H1 (cell line): Measurements from ENCODE around the gene AKTIP. TPM values are rescaled to one million over a fixed set of nuclear protein-coding genes. Genes with fewer than 3 reads are reported as not detected.

Experiments used
- CTCF ChIA-PET: fragments of 300-600 bp; sonication (Branson Sonifier 250); formaldehyde crosslinking; loops from one replicate; lab custom pipeline; 2021; ENCODE audit not compliant: partially characterized antibody; lab: Charles Lee
- POLR2A ChIA-PET: fragments of 300-600 bp; sonication (Branson Sonifier 250); formaldehyde crosslinking; loops from one replicate; lab custom pipeline; 2021; ENCODE audit warnings: inconsistent platforms; ENCODE audit not compliant: partially characterized antibody; lab: Charles Lee
- DNase-seq, 2 experiments: peaks; one replicate each; pipeline versions ENCODE4 v3.0.0 to v3.0.0-alpha.2; 2010 to 2022; ENCODE audit warnings: low spot score in 2 of 2, low read depth in 1 of 2, mixed read lengths in 1 of 2
- FAIRE-seq: peaks from 2 replicates; lab custom pipeline; 2011; peaks lifted over from hg19 to GRCh38; lab: Jason Lieb, UNC
- H2AFZ ChIP-seq: 2 replicates; pipeline ENCODE4 v1.8.1; 2012; ENCODE audit warnings: low read length, inconsistent platforms
- H2AK5ac ChIP-seq: 2 replicates; pipeline ENCODE4 v1.6.1; 2013; ENCODE audit warnings: low read depth, low read length
- H2BK120ac ChIP-seq: replicated peaks from 2 replicates; pipeline ENCODE3; 2013; ENCODE audit warnings: low read depth, low read length, inconsistent platforms
- H2BK12ac ChIP-seq: 2 replicates; pipeline ENCODE4 v1.6.1; 2013; ENCODE audit warnings: low read depth, low read length
- H2BK15ac ChIP-seq: 2 replicates; pipeline ENCODE4 v1.6.1; 2013; ENCODE audit warnings: low read length
- H2BK20ac ChIP-seq: 2 replicates; pipeline ENCODE4 v1.6.1; 2013; ENCODE audit warnings: low read length
- H2BK5ac ChIP-seq: 2 replicates; pipeline ENCODE4 v1.6.1; 2013; ENCODE audit warnings: low read depth, low read length
- H3K14ac ChIP-seq: 2 replicates; pipeline ENCODE4 v1.6.1; 2013; ENCODE audit warnings: inconsistent platforms; ENCODE audit not compliant: insufficient read length
- H3K18ac ChIP-seq: 2 replicates; pipeline ENCODE4 v1.6.1; 2013; ENCODE audit warnings: low read length; ENCODE audit errors: extremely low read depth
- H3K23ac ChIP-seq: 2 replicates; pipeline ENCODE4 v1.6.1; 2013; ENCODE audit warnings: inconsistent platforms; ENCODE audit not compliant: insufficient read length
- H3K23me2 ChIP-seq: 2 replicates; pipeline ENCODE4 v1.6.1; 2013; ENCODE audit warnings: low read depth, low read length
- H3K27ac ChIP-seq: 2 replicates; pipeline ENCODE4 v1.6.1; 2011; ENCODE audit warnings: low read depth, low read length, inconsistent platforms
- H3K27me3 ChIP-seq, 4 experiments: replicated peaks in 1 of 4; 1 replicate in 1 of 4; 2 replicates in 3 of 4; pipeline versions ENCODE4 v1.6.1 to v1.8.1; 2011 to 2013; ENCODE audit warnings: low read length in 3 of 4, mild to moderate bottlenecking in 3 of 4, inconsistent platforms in 2 of 4, mixed read lengths in 2 of 4, moderate library complexity in 1 of 4; ENCODE audit not compliant: control insufficient read depth in 3 of 4, insufficient read depth in 3 of 4; ENCODE audit errors: extremely low read depth in 1 of 4
- H3K36me3 ChIP-seq, 4 experiments: 2 replicates each; pipeline versions ENCODE4 v1.6.1 to v1.8.1; 2011 to 2013; ENCODE audit warnings: mild to moderate bottlenecking in 4 of 4, low read length in 3 of 4, moderate library complexity in 2 of 4, control low read depth in 1 of 4, inconsistent platforms in 1 of 4; ENCODE audit not compliant: insufficient read depth in 4 of 4, control insufficient read depth in 2 of 4
- H3K4ac ChIP-seq: replicated peaks from 2 replicates; pipeline ENCODE3; 2013; ENCODE audit warnings: low read length, low read depth, mixed read lengths, inconsistent platforms; ENCODE audit not compliant: insufficient read length
- H3K4me1 ChIP-seq, 4 experiments: replicated peaks in 1 of 4; 1 replicate in 1 of 4; 2 replicates in 3 of 4; pipeline versions ENCODE4 v1.6.1 to v1.8.1; 2011 to 2013; ENCODE audit warnings: low read length in 3 of 4, inconsistent platforms in 2 of 4, mixed read lengths in 1 of 4; ENCODE audit not compliant: insufficient read depth in 4 of 4, control insufficient read depth in 3 of 4
- H3K4me2 ChIP-seq, 2 experiments: 2 replicates each; pipeline versions ENCODE4 v1.6.1 to v1.8.1; 2011 to 2013; ENCODE audit warnings: low read depth in 2 of 2, low read length in 2 of 2, control low read depth in 1 of 2, inconsistent platforms in 1 of 2, mild to moderate bottlenecking in 1 of 2; ENCODE audit not compliant: insufficient read depth in 1 of 2
- H3K4me3 ChIP-seq, 4 experiments: fragments of 200-600, 300-600 bp in 1 of 4; sonication (generic), shearing (Covaris generic), sonication (Bioruptor Twin) in 1 of 4; 2 replicates each; pipeline versions ENCODE4 v1.5.1 to v1.8.1; 2011 to 2016; ENCODE audit warnings: low read length in 4 of 4, low read depth in 3 of 4, control low read depth in 2 of 4, inconsistent platforms in 2 of 4, mild to moderate bottlenecking in 2 of 4, mixed read lengths in 1 of 4, moderate library complexity in 1 of 4; ENCODE audit not compliant: insufficient read depth in 2 of 4; ENCODE audit errors: extremely low read depth in 1 of 4
- H3K56ac ChIP-seq: replicated peaks from 2 replicates; pipeline ENCODE3; 2013; ENCODE audit warnings: low read depth, mild to moderate bottlenecking, mixed read lengths, low read length, inconsistent platforms; ENCODE audit not compliant: insufficient read length
- H3K79me1 ChIP-seq: 2 replicates; pipeline ENCODE4 v1.6.1; 2013; ENCODE audit warnings: low read depth, low read length, control low read depth
- H3K79me2 ChIP-seq, 2 experiments: 2 replicates each; pipeline versions ENCODE4 v1.6.1 to v1.8.1; 2012 to 2013; ENCODE audit warnings: low read length in 2 of 2, mild to moderate bottlenecking in 2 of 2, inconsistent platforms in 1 of 2; ENCODE audit not compliant: insufficient read depth in 2 of 2, control insufficient read depth in 1 of 2
- H3K9ac ChIP-seq, 4 experiments: replicated peaks in 1 of 4; 1 replicate in 1 of 4; 2 replicates in 3 of 4; pipeline versions ENCODE4 v1.6.1 to v1.8.1; 2011 to 2013; ENCODE audit warnings: low read depth in 3 of 4, low read length in 3 of 4, control low read depth in 2 of 4, mild to moderate bottlenecking in 2 of 4, moderate library complexity in 2 of 4, inconsistent platforms in 1 of 4; ENCODE audit errors: extremely low read depth in 1 of 4
- H3K9me3 ChIP-seq, 2 experiments: 2 replicates each; pipeline versions ENCODE4 v1.6.1 to v1.8.1; 2012 to 2013; ENCODE audit warnings: mild to moderate bottlenecking in 2 of 2, moderate library complexity in 2 of 2, control low read depth in 1 of 2, inconsistent platforms in 1 of 2, low read depth in 1 of 2, low read length in 1 of 2, mixed read lengths in 1 of 2; ENCODE audit not compliant: insufficient read depth in 2 of 2
- H4K20me1 ChIP-seq, 2 experiments: replicated peaks in 1 of 2; 2 replicates each; pipeline versions ENCODE3 to v1.8.1; 2011 to 2013; ENCODE audit warnings: inconsistent platforms in 2 of 2, low read length in 2 of 2, mild to moderate bottlenecking in 1 of 2; ENCODE audit not compliant: insufficient read depth in 2 of 2, control insufficient read depth in 1 of 2
- H4K5ac ChIP-seq: 2 replicates; pipeline ENCODE4 v1.6.1; 2013; ENCODE audit warnings: low read length, low read depth, mixed read lengths, inconsistent platforms; ENCODE audit not compliant: insufficient read length
- H4K8ac ChIP-seq: 2 replicates; pipeline ENCODE4 v1.8.0; 2013; ENCODE audit warnings: mild to moderate bottlenecking, moderate library complexity, low read length, inconsistent platforms; ENCODE audit not compliant: insufficient read depth; ENCODE audit errors: extremely low read depth
- H4K91ac ChIP-seq: replicated peaks from 2 replicates; pipeline ENCODE3; 2013; ENCODE audit warnings: low read length, mixed read lengths, inconsistent platforms; ENCODE audit not compliant: insufficient read length
- GABPA ChIP-seq: IDR thresholded peaks from 2 replicates; pipeline ENCODE4 v1.6.1; 2011; ENCODE audit warnings: mild to moderate bottlenecking, low read length, moderate library complexity, borderline replicate concordance; ENCODE audit not compliant: insufficient read depth
- JUND ChIP-seq: IDR thresholded peaks from 2 replicates; pipeline ENCODE4 v1.6.1; 2011; ENCODE audit warnings: mild to moderate bottlenecking, improper control_type of control experiment, low read length
- POLR2AphosphoS5 ChIP-seq: IDR thresholded peaks from 2 replicates; pipeline ENCODE4 v1.6.1; 2011; ENCODE audit warnings: low read depth, low read length
- SIN3A ChIP-seq, 2 experiments: IDR thresholded peaks in 1 of 2; conservative IDR thresholded peaks in 1 of 2; 2 replicates each; pipeline ENCODE4 v1.6.1; 2011 to 2012; ENCODE audit warnings: low read length in 2 of 2, improper control_type of control experiment in 1 of 2, low read depth in 1 of 2, mild to moderate bottlenecking in 1 of 2
- WGBS, 2 experiments: shearing (Covaris generic) in 1 of 2; methylation state at CpG; one replicate each; pipeline versions ENCODE4 v1.1.6 to v1.1.7; 2013 to 2015; ENCODE audit warnings: low lambda C conversion rate in 2 of 2, mixed read lengths in 2 of 2, inconsistent platforms in 1 of 2, low coverage in 1 of 2, missing lambda C conversion rate in 1 of 2; ENCODE audit not compliant: insufficient replicate concordance in 2 of 2, insufficient coverage in 1 of 2, insufficient read length in 1 of 2; ENCODE audit errors: extremely low coverage in 1 of 2, missing lambda C conversion rate in 1 of 2; 5-methylcytosine and 5-hydroxymethylcytosine counted together
- polyA plus RNA-seq, 7 experiments: library from polyadenylated mRNA; depleted of rRNA in 3 of 7; stranded (reverse) in 5 of 7; unstranded in 2 of 7; fragments of >200 nt in 5 of 7; fragments of 200-250 nt in 2 of 7; gene quantifications; 1 replicate in 5 of 7; 2 replicates in 1 of 7; 4 replicates in 1 of 7; pipeline versions ENCODE4 v1.2.1 to v1.2.3, GENCODE V29; 2011 to 2013; ENCODE audit warnings: missing spikeins in 2 of 7, mixed read lengths in 2 of 7
- total RNA-seq: library from RNA; stranded (reverse); fragmentation: NEBNext Ultra II Directional; extraction: Animal tissue kit (Norgen Biotek cat#: 25700); gene quantifications from 2 replicates; pipeline ENCODE4 v1.2.1, GENCODE V29; 2021
- TF ChIP-seq, protein P1 (sequence below): IDR thresholded peaks from 2 replicates; pipeline ENCODE4 v1.6.1; 2011; ENCODE audit warnings: low read length, improper control_type of control experiment

Gene AKTIP
- total and polyA plus RNA-seq, 2 of the 8 experiments (the other 6 are each of a cell fraction or from before 2014, with no cell fraction given), result 15.0 to 15.6 TPM

DNA sequence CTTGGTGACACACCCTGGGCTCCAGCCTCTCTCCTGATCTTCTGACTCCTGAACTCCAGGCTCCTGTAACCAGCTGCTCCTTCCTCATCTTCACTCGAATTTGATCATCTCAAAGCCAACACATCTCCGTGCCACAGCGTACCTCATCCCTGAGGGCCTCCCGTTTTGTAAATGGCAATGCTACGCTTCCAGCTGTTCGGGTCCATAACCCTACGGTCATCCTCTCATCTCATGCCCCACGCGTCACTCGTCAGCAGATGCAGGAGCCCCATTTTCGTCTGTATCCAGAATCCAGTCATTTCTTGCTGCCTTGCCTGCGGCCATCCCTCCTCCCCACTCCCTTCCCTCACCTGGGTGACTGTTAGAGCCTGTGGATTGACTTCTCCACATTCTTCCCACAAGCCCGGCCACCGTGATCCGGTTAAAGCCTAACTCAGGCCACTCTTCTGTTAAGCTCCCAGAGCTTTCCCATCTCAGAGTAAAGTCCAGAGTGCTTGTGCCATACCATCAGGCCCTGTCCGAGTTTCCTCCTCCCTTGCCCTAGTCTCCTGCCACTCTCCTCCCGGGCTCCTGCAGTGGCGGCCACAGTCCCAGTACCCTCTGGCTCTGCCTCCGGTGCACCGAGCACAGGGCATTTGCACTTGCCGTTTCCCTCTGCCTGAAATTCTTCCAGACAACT lies 20.3 kb upstream of the AKTIP start:
- Histone ChIP-seq H4K5ac (no peak overlapping the region), H4K20me1 (no peaks in the 10 kb centered on the region), H2BK12ac (no peak overlapping the region), H3K27me3 (no peaks in the 10 kb centered on the region), H2AFZ (0 out of 2 replicates have a peak overlapping the region, but pooled peaks have one; percentile 20), H3K36me3 (no peaks in the 10 kb centered on the region), H3K9ac (no peak overlapping the region), H2BK5ac (no peak overlapping the region), H3K56ac (no peak overlapping the region), H4K8ac (no peak overlapping the region; the same call in 1 of the 2 replicates), H2AK5ac (no peak overlapping the region), H3K4ac (no peak overlapping the region), H3K4me2 (no peak overlapping the region), H3K4me1 (no peaks in the 10 kb centered on the region), H3K23ac (no peak overlapping the region), H3K4me3 (no peak overlapping the region), H3K14ac (no peak overlapping the region), H3K79me2 (no peaks in the 10 kb centered on the region), H3K23me2 (no peaks in the 10 kb centered on the region), H3K79me1 (no peaks in the 10 kb centered on the region), H4K91ac (no peak overlapping the region), H2BK20ac (no peak overlapping the region), H3K18ac (no peak overlapping the region), H3K9me3 (no peaks in the 10 kb centered on the region), H3K27ac (no peak overlapping the region), H2BK120ac (no peak overlapping the region), H2BK15ac (no peak overlapping the region)
- FAIRE-seq (no peak), DNase-seq (no peak)
- ChIA-PET POLR2A (no interaction called here), CTCF (no interaction called here)
- no peak for TF ChIP-seq GABPA
- TF ChIP-seq, protein P1, sequence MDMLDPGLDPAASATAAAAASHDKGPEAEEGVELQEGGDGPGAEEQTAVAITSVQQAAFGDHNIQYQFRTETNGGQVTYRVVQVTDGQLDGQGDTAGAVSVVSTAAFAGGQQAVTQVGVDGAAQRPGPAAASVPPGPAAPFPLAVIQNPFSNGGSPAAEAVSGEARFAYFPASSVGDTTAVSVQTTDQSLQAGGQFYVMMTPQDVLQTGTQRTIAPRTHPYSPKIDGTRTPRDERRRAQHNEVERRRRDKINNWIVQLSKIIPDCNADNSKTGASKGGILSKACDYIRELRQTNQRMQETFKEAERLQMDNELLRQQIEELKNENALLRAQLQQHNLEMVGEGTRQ, result no peak
- no peak for TF ChIP-seq SIN3A (conservative IDR thresholded peaks at IDR 0.05 in 1 of 2, IDR thresholded peaks at IDR 0.05 in 1 of 2; ENCODE audit: low read depth in 1 of 2, low read length in 2 of 2)
- TF ChIP-seq JUND, result no peak
- TF ChIP-seq POLR2AphosphoS5, result no peak
- 92% methylated on average over 20 of the region's 21 CpGs; no CpG with 5 or more reads in 1 of the 2 experiments for WGBS, 2 experiments
